ENCODE measurements around the gene OPN5. TPM values are rescaled to one million over a fixed set of nuclear protein-coding genes. Genes with fewer than 3 reads are reported as not detected.

Gene OPN5
- total and polyA plus RNA-seq, 2 donors (not counting 3 experiments of a cell fraction or from before 2014, with no cell fraction given), result not detected

- dilution Hi-C loops (cut with MboI; ENCODE audit: extremely low pct_ligation_motif_present, low sequenced_read_pairs), result no loop called here
- Histone ChIP-seq H3K79me2 (ENCODE audit: control insufficient read depth, insufficient read depth, low read length) (no peaks in the 10 kb centered on the region), H2AFZ (ENCODE audit: low read depth, low read length) (no peak overlapping the region), H3K9ac (replicated peaks; ENCODE audit: extremely low read depth, insufficient read depth, low read length) (no peak overlapping the region), H3K36me3 (ENCODE audit: control insufficient read depth in 2 of 2, extremely low read depth in 1 of 2, insufficient read depth in 2 of 2, low read length in 2 of 2) (no peaks in the 10 kb centered on the region), H3K9me3 (replicated peaks; ENCODE audit: control insufficient read depth, insufficient read depth, low read length) (no peaks in the 10 kb centered on the region), H3K27ac (ENCODE audit: insufficient read depth, low read depth, low read length) (no peak overlapping the region), H3K27me3 (ENCODE audit: control insufficient read depth in 2 of 2, insufficient read depth in 2 of 2, low read length in 2 of 2) (no peaks in the 10 kb centered on the region), H3K9me1 (replicated peaks; ENCODE audit: control insufficient read depth, extremely low read depth, insufficient read depth, low read length) (no peaks in the 10 kb centered on the region), H3K4me2 (ENCODE audit: insufficient read depth, low read length) (no peak overlapping the region), H4K20me1 (replicated peaks; ENCODE audit: control insufficient read depth, extremely low read depth, insufficient read depth, low read length) (no peaks in the 10 kb centered on the region), H3K4me3 (replicated peaks in 1 of 3; ENCODE audit: insufficient read depth in 1 of 3, low read depth in 1 of 3, low read length in 3 of 3) (no peak overlapping the region), H3K4me1 (ENCODE audit: control insufficient read depth, extremely low read depth, insufficient read depth, low read length) (no peaks in the 10 kb centered on the region)
- ChIA-PET POLR2A (no interaction called here), CTCF (interaction anchor here (0.8 kb wide), 1 partner anchor 15 kb away, joined by 3 read pairs; no protein-coding TSS in a partner anchor)
- no peak for TF ChIP-seq JUN (IDR thresholded peaks at IDR 0.05; ENCODE audit: borderline replicate concordance, insufficient read depth, insufficient read length, low read depth)
- no peak for TF ChIP-seq EZH2 (IDR thresholded peaks at IDR 0.05; ENCODE audit: borderline replicate concordance, low read depth, low read length, severe bottlenecking)
- TF ChIP-seq MYC (IDR thresholded peaks at IDR 0.05; ENCODE audit: low read depth, low read length), result no peak
- no peak for TF ChIP-seq MAX (IDR thresholded peaks at IDR 0.05; ENCODE audit: insufficient read depth, insufficient read length)
- no peak for TF ChIP-seq GATA2 (IDR thresholded peaks at IDR 0.05; ENCODE audit: insufficient read depth, insufficient read length, low read depth, low read length)
- no peak for TF ChIP-seq POLR2AphosphoS5 (IDR thresholded peaks at IDR 0.05; ENCODE audit: insufficient read depth, low read depth, low read length)
- TF ChIP-seq POLR2A (IDR thresholded peaks at IDR 0.05; ENCODE audit: low read depth, low read length), result no peak
- no peak for TF ChIP-seq FOS (IDR thresholded peaks at IDR 0.05; ENCODE audit: borderline replicate concordance, insufficient read depth, low read length)
- no peak for TF ChIP-seq CTCF (IDR thresholded peaks at IDR 0.05; ENCODE audit: extremely low read depth in 1 of 2, insufficient read depth in 1 of 2, low read depth in 1 of 2, low read length in 2 of 2)
- intact Hi-C loops (cut with micrococcal nuclease), result no loop called here
- FAIRE-seq, result no peak
- DNase-seq (ENCODE audit: low read depth, low spot score), result no peak
- BruUV-seq (replicated peaks), result no TSS peak
Measured at GRCh38 chr6:47752801-47753200, 29.0 kb upstream of the OPN5 start.

All from endothelial cell of umbilical vein (primary cell).